Upper lobe of left lung (tissue), 4 donors: ENCODE results near the gene AUP1.

Source experiments
- EP300 ChIP-seq, 4 donors: sonication (generic); formaldehyde crosslinking; IDR thresholded peaks; one replicate each; pipeline ENCODE4 v1.5.1; 2017; ENCODE audit warnings: antibody characterized with exemption in 4 of 4, control low read depth in 2 of 4
- POLR2A ChIP-seq, 4 donors: fragments of 450-650 bp; IDR thresholded peaks; one replicate each; pipeline ENCODE4 v1.5.1; 2016 to 2017; ENCODE audit warnings: antibody characterized with exemption in 4 of 4, mild to moderate bottlenecking in 2 of 4

DNA sequence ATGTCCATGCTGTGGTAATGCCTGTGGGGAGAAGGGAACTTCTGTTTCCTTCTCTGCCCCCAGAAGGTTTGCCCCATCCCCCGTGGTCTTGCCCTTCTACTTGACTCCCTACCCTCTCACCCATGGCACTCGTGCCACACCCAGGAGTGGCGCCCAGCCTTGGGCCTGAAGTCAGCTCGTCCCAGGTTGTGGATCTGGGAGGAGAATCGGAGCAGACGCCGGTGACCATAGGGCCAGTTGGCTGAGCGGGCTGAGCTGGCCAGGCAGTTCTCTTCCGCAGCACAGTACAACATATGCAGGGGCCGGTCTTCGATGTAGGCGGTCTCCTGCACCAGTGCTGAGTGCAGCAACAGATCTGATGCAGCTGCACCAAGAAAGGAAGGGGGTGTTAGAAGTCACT is 4.9 kb upstream of the AUP1 start:
- TF ChIP-seq POLR2A (IDR thresholded peaks at IDR 0.05) (no peak), EP300 (IDR thresholded peaks at IDR 0.05) (no peak)
